ENCODE measurements around the gene USF2.

Gene USF2

GRCh38 chr19:35291259-35291658 lies 22.5 kb downstream of the USF2 start:
- H3K27ac ChIP-seq, result no peak overlapping the region
- H3K36me3 ChIP-seq, result no peaks in the 10 kb centered on the region
- no peaks in the 10 kb centered on the region for H3K27me3 ChIP-seq (ENCODE audit: insufficient read depth, low read depth, severe bottlenecking)
- H3K4me3 ChIP-seq (ENCODE audit: low read depth, low read length), result no peak overlapping the region
- no peaks in the 10 kb centered on the region for H3K9me3 ChIP-seq (ENCODE audit: severe bottlenecking)
- DNase-seq, result no peak
- TF ChIP-seq, protein P1, sequence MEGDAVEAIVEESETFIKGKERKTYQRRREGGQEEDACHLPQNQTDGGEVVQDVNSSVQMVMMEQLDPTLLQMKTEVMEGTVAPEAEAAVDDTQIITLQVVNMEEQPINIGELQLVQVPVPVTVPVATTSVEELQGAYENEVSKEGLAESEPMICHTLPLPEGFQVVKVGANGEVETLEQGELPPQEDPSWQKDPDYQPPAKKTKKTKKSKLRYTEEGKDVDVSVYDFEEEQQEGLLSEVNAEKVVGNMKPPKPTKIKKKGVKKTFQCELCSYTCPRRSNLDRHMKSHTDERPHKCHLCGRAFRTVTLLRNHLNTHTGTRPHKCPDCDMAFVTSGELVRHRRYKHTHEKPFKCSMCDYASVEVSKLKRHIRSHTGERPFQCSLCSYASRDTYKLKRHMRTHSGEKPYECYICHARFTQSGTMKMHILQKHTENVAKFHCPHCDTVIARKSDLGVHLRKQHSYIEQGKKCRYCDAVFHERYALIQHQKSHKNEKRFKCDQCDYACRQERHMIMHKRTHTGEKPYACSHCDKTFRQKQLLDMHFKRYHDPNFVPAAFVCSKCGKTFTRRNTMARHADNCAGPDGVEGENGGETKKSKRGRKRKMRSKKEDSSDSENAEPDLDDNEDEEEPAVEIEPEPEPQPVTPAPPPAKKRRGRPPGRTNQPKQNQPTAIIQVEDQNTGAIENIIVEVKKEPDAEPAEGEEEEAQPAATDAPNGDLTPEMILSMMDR (IDR thresholded peaks at IDR 0.05; ENCODE audit: low read depth, low read length), result no peak

DNA sequence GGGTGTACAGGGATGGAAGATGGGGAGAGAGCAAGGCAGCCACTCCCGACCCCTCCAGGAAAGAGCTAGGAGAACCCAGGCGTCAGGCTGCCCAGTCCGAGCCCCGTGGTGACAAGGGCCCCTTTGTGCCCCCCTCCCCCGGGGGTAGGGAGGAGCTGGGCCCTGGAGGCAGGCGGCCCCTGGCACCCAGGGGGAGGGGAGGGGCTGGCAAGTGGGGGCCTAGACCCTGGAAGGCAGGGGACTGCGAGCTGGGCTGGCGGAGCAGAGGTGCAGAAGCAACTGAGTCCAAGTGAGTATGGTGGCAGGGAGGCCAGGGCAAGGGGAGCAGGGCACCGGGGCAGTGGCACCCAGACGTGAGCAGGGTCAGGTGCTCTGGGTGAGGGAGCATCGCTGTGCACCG lies 23.2 kb downstream of the USF2 start, which contains the start of gene MAG:
MAG (plus strand) TSS at position 246 of the 400 bp plus-strand sequence. CDS start 3,248 bp downstream, outside the sequence.
- Histone ChIP-seq H3K27me3 (ENCODE audit: insufficient read depth, low read depth, severe bottlenecking) (no peaks in the 10 kb centered on the region), H3K27ac (no peak within 1 kb of the TSS), H3K9me3 (ENCODE audit: severe bottlenecking) (no peaks in the 10 kb centered on the region), H3K4me3 (ENCODE audit: low read depth, low read length) (no peak within 1 kb of the TSS), H3K36me3 (no peaks in the 10 kb centered on the region)
- TF ChIP-seq, protein P1 (IDR thresholded peaks at IDR 0.05; ENCODE audit: low read depth, low read length), result no peak
- DNase-seq, result no peak

- DNase-seq, result no peak
- TF ChIP-seq, protein P1 (IDR thresholded peaks at IDR 0.05; ENCODE audit: low read depth, low read length), result no peak
- H3K9me3 ChIP-seq (ENCODE audit: severe bottlenecking), result no peaks in the 10 kb centered on the region
- H3K27ac ChIP-seq, result no peak overlapping the region
- no peaks in the 10 kb centered on the region for H3K36me3 ChIP-seq
- H3K27me3 ChIP-seq (ENCODE audit: insufficient read depth, low read depth, severe bottlenecking), result no peaks in the 10 kb centered on the region
- H3K4me3 ChIP-seq (ENCODE audit: low read depth, low read length), result no peak overlapping the region
These were observed 23.9 kb downstream of the USF2 start for GRCh38 chr19:35292421-35293362.

GRCh38 chr19:35293363-35293739 lies 24.6 kb downstream of the USF2 start:
- Histone ChIP-seq H3K36me3 (no peaks in the 10 kb centered on the region), H3K27ac (no peak overlapping the region), H3K9me3 (ENCODE audit: severe bottlenecking) (no peaks in the 10 kb centered on the region), H3K4me3 (ENCODE audit: low read depth, low read length) (no peak overlapping the region), H3K27me3 (ENCODE audit: insufficient read depth, low read depth, severe bottlenecking) (no peaks in the 10 kb centered on the region)
- TF ChIP-seq, protein P1 (IDR thresholded peaks at IDR 0.05; ENCODE audit: low read depth, low read length), result no peak
- DNase-seq, result no peak

DNA sequence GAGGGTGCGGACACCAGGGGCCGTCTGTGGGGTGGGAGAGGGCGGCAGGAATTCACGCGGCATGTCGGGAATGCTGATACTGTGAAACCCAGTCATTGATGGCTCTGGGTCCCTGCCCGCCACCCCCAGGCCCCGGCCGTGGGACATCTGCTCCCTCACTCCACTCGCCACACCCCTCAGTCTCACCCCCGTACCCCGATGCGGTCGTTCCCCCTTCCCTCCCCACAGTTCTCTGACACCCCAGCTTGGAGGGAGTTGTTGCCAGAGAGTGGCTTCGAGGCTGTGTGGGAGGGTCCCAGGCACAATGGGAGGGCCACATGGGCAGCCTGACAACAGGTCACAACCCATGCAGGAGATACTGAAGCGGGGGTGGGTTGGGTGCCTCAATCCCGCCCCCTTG lies 25.0 kb downstream of the USF2 start:
- no peak for DNase-seq
- Histone ChIP-seq H3K36me3 (no peaks in the 10 kb centered on the region), H3K27ac (no peak overlapping the region), H3K4me3 (ENCODE audit: low read depth, low read length) (no peak overlapping the region), H3K27me3 (ENCODE audit: insufficient read depth, low read depth, severe bottlenecking) (no peaks in the 10 kb centered on the region), H3K9me3 (ENCODE audit: severe bottlenecking) (no peaks in the 10 kb centered on the region)
- TF ChIP-seq, protein P1 (IDR thresholded peaks at IDR 0.05; ENCODE audit: low read depth, low read length), result no peak
